Muscle of back (tissue), 11 donors: ENCODE data around the gene NLRX1. TPM values are rescaled to one million over a fixed set of nuclear protein-coding genes. Genes with fewer than 3 reads are reported as not detected.
"Not testable (repeated sequence)": the region's sequence is repeated elsewhere in the genome, so short reads cannot be mapped to it uniquely, and the experiment has no call there.

ENCODE experiments used
- DNase-seq, 3 donors: peaks; one replicate each; pipeline versions ENCODE4 v3.0.0 to v3.0.0-alpha.2; 2013
- polyA plus RNA-seq, 10 donors: library from polyadenylated mRNA; unstranded; fragments of 120-200 nt; gene quantifications; one replicate each; pipeline ENCODE4 v1.2.1, GENCODE V29; 2013; ENCODE audit not compliant: insufficient read length in 10 of 10

Gene NLRX1
- polyA plus RNA-seq, 10 donors, result 9.7 to 12.4 (median 11.6) TPM

DNA sequence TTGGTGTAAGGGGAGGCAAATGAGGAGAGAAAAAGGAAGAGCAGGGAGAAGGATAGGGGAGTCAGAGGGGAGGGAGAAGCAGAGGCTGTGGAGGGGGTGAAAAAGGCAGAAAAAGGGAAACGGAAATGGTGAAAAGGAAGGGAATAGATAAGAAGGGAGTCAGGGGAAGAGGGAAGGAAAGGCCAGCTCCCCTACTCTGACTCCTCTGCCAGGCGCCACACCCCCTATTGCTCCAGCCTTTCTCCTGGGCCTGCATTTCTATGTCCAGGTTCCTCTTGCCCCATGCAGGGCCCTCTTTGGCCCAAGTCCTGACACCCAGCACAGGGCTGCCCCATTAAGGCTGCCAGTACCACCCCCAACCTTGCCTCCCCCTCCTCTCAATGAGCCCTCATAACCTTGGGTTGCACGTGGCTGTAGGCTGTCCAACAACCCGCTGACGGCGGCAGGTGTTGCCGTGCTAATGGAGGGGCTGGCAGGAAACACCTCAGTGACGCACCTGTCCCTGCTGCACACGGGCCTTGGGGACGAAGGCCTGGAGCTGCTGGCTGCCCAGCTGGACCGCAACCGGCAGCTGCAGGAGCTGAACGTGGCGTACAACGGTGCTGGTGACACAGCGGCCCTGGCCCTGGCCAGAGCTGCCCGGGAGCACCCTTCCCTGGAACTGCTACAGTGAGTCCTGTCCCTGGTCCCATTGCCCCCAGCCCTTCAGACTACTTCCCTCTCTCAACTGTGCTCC is 13.3 kb downstream of the NLRX1 start:
- no peak for DNase-seq

DNA sequence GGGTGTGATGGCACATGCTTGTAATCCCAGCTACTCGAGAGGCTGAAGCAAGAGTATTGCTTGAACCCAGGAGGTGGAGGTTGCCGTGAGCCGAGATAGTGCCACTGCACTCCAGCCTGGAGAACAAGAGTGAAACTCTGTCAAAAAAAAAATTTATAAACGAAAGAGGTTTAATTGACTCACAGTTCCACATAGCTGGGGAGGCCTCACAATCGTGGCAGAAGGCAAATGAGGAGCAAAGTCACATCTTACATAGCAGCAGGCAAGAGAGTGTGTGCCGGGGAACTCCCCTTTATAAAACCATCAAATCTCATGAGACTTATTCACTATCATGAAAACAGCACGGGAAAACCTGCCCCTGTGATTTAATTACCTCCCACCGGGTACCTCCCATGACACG is 15.9 kb downstream of the NLRX1 start:
- not testable (repeated sequence) for DNase-seq

DNA sequence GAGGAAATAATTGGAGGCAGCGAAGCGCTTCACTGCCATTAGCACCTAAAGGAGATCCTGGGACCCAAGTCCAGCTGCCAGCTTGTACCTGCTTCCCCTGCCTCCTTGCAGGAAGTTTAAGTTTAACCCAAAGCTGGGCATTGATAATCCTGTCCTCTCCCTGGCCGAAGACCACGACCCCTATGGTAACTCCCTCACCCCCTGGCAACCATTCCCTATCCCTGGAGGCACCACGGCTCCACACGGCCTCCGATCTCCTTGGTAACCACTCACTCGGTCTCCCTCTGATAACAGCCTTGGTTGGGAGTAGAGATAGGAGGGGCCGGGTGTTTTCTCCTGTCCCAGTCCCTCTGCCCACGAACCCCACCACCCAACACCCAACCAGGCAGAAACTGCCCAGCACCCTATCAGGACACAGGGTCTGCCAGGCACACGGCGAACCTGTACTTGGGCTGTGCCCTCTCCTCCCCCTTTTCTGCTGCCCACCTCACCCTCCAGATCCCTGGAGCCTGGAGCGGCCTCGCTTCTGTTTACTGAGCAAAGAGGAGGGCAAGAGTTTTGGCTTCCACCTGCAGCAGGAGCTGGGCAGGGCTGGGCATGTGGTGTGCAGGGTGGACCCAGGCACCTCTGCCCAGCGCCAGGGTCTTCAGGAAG is 17.6 kb downstream of the NLRX1 start:
- DNase-seq, result no peak

DNA sequence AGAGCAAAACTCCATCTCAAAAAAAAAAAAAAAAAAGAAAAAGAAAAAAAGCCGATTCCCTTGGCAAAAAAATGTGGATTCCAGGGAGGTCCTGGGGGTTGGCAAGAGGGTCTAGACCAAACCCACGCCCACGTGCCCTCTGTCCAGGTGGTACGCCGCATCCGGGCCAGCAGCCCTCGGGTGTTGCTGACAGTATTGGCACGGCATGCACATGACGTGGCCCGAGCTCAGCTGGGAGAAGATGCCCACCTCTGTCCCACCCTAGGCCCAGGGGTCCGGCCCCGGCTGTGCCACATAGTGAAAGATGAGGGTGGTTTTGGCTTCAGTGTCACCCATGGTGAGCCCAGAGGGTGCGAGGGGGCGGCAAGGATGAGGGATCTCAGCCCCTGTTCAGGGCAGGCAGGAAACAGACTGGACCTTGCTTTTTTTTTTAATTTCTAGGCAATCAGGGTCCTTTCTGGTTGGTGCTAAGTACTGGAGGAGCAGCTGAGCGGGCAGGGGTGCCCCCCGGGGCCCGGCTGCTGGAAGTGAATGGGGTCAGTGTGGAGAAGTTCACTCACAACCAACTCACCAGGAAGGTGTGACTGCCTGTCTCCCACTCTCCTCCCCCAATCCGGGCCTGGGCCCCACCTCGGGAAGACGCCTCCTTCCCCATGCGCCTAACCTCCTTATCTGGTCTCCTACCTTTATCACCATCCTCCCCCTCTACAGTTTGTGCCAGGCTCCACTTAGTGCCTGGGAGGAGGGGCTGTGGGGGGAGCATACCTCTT is 18.8 kb downstream of the NLRX1 start:
- no peak for DNase-seq

DNA sequence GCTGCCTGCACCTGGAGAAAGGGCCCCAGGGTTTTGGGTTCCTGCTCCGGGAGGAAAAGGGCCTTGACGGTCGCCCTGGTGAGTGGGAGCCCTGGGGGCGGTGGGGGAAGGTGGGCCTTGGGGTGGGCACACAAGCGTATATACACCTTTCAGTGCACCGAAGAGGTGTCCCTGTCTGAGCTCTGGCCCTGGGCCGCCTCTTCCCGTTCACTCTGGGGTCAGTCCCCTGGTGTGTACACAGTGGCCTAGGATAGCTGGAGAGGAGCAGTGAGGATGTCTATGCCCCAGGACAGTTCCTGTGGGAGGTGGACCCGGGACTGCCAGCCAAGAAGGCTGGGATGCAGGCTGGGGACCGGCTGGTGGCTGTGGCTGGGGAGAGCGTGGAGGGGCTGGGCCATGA is 19.5 kb downstream of the NLRX1 start:
- no peak for DNase-seq

DNA sequence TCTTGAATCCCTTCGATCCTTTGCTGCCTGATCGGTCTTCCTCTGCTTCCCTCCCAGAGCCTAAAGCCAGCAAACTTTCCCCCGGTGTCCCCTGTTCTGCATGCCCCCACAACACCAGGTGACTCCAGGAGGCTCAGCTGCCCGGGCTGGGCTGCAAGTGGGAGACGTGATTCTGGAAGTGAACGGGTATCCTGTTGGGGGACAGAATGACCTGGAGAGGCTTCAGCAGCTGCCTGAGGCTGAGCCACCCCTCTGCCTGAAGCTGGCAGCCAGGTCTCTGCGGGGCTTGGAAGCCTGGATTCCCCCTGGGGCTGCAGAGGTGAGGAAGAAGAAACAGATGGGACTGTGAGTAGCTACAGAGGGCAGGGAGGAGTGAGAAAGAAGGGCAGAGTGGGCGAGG is 20.4 kb downstream of the NLRX1 start:
- DNase-seq, result no peak

DNA sequence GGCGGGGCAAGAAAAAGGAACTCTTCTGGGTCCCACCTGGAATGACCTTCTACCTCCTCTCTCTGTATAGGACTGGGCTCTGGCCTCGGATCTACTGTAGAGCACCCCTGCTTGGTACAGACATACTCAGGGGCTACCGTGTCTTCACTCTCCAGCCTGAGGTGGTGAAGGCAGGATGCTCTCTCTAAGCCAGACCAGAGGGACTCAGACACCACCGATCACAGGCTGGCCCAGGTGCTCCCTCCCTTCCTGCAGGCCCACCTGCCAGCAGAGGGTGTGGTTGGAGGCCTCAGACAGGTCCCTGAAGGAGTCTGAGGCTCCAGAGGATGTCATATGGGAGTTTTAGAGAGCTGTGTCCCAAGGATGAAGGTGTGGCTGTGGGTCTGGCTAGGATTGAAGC is 20.9 kb downstream of the NLRX1 start:
- DNase-seq, result no peak

DNA sequence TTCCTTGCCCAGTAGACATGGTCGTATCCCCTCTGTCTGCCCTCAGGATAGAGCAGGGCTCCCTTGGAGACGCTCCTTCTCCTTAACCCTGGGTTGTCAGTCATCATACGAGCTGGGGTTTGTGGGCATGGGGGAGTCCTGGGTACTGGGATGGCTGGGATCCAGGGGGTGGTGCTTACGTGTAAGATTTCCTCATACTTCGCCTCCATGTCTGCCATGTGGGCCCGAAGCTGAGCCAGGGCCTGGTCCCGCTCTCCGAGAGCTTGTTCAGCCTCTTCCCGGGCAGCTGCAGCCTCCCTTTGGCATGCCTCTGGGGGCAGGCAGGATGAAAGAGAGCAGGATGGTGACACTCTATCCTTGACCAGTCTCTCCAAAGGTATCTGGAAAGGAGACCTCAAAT is 22.0 kb downstream of the NLRX1 start:
- no peak for DNase-seq

DNA sequence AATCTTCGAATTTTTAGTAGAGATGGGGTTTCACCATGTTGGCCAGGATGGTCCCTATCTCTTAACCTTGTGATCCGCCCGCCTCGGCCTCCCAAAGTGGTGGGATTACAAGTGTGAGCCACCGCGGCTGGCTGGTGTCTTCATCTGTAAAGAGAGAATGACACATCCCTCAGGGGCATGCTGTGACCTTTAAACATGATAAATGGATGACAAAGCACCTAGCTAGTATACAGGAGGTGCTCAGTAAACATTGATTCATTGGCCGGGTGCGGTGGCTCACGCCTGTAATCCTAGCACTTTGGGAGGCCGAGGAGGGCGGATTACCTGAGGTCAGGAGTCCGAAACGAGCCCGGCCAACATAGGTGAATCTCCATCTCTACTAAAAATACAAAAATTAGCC is 22.7 kb downstream of the NLRX1 start:
- DNase-seq, result not testable (repeated sequence)

DNA sequence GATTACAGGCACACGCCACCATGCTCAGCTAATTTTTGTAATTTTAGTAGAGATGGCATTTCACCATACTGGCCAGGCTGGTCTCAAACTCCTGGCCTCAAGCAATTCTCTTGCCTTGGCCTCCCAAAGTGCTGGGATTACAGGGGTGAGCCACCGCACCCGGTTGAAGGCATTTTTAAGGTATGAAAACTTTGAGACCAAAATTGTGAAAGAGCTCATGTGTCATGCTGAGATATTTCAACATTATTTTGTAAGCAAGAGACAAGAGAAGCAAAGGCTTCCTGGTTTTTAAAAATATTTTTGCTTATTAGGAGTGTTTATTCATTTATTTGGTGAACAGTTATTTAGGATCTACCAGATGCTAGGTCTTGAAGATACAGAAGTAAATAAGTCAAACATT is 23.6 kb downstream of the NLRX1 start:
- DNase-seq, result no peak

DNA sequence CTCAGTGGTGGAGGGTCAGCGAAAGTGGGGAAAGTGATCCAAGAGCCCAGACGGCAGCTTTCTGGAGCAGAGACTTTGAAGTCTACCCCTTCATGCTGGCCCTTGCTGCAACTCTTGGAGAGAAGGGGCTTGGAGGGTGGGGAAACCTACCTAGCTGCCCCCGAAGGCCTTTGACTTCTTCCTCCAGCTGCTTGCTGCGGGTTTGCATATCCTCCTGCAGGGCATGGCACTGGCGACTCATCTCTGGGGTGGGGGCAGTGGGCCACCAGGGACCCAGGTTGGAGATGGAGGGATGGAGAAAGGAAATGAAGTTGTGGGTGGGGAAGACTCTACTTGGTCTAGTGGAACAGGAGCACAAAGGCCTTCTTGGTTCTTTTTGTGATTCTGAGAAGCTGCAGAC is 24.5 kb downstream of the NLRX1 start:
- DNase-seq, result no peak

DNA sequence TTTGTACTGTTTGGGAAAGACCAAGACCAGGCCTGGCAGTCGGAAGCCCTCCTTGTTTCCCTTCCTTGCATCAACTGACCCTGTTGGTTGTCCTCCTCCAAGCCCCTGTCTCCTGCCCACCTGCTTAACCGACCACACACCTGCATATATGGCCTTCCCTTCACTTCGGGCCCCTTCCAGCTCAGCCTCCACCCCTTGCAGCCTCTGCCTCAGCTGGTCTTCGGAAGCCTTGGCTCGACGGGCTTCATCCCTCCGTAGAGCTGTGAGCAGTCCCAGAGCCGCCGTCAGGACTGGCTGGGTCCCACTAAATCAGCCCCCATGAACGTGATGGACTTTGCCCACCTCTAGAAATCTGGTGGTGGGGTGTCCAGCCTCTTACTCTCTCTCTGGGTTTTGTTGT is 25.1 kb downstream of the NLRX1 start:
- DNase-seq, result no peak

DNA sequence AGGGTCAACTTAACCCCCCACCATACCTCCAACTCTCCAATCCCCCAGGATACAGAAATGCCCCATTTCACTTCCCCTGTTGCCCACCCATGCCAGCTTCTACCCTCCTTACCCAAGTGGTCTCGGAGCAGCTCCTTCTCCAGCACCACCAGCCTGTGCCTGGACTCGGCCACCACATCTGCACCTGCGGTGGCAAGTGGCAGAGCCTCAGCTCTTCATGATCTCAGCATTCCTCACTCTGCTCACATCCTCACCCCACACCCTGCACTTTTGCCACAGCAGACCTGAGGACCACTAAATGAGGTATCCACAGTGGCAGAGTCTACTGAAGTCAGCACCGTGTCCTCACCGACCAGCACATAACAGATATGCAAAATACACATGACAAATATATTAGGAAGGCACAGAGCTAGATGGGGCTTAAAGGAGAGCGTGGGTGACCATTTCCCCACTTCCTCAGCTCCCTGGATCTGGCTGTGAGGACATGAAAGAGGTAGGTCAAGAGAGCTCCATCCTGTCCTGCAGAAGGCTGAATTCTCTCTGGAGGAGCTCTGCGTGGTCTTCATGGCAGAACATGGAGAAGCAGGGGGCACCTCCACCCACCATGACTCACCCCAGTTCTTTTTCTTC is 26.4 kb downstream of the NLRX1 start:
- no peak for DNase-seq

DNA sequence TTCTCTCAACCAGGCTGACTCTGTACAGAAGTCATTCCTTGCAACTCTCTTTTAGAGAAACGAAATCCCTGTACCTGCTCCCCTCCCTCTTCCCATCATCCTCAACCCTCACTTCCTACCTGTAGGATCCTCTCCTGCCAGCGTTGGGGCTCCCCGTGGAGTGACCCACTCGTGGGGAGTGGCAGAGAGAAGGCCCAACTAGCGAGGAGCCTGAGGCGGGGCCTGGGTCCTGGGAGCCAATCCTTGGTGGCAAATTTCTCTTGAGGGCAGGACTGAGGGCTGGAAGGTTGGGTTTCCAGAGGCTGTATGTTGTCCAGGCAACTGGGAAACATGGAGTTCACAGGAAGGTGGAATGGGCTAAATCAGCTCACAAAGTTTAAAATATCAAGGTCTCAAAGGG is 27.2 kb downstream of the NLRX1 start:
- DNase-seq, result peak in 1 of 3 donors; percentile 28

DNA sequence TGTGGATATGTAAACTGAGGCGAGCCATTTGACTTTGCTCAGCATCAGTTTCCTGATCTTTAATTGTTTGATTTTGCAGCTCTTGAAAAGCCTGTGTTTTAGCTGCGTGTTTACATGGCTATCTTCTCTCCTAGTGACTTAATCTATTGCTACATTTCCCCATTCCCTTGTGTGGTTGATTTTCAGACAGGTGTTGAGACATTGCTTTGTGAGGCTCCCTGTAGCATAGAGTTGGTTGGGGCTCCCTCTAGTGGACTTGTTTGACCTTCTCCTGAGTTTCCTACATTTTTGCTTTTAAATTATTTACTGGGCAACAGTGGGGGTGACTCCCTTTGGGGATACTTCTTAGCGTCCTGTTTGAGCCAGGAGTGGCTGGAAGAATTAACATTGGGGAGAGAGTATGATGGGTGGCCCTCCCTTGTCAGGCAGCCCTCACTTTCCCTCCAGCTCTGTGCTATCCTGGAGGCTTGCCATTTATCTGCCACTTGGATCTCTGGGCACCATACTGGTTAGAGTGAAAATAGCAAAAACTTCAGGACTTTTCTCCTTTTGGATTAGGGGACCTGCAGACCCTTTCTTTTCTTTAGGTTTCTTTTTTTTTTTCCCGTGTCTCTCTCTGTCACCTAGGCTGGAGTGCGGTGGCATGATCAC is 28.4 kb downstream of the NLRX1 start:
- DNase-seq, result peak; percentile 73 to 85 (median 80)

DNA sequence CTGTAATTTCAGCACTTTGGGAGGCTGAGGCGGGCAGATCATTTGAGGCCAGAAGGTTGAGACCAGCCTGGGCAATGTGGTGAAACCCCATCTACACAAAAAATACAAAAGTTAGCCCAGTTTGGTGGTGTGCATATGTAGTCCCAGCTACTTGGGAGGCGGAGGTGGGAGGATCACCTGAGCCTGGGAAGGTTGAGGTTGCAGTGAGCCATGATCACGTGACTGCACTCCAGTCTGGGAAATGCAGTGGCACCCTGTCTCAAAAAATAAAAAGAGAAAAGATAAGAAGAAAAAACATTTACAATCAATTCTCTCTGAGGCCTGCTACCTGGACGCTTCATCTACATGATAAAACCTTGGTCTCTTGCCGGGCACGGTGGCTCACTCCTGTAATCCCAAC is 30.4 kb downstream of the NLRX1 start:
- no peak for DNase-seq

DNA sequence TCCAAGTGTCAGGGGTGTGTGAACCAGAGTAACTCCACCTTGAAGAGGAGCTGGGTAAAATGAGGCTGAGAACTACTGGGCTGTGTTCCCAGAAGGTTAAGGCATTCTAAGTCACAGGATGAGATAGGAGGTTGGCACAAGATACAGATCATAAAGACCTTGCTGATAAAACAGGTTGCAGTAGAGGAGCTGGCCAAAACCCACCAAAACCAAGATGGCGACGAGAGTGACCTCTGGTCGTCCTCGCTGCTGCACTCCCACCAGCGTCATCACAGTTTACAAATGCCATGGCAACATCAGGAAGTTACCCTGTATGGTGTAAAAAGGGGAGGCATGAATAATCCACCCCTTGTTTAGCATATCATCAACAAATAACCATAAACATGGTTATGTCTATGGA is 32.7 kb downstream of the NLRX1 start:
- DNase-seq, result not testable (repeated sequence)

DNA sequence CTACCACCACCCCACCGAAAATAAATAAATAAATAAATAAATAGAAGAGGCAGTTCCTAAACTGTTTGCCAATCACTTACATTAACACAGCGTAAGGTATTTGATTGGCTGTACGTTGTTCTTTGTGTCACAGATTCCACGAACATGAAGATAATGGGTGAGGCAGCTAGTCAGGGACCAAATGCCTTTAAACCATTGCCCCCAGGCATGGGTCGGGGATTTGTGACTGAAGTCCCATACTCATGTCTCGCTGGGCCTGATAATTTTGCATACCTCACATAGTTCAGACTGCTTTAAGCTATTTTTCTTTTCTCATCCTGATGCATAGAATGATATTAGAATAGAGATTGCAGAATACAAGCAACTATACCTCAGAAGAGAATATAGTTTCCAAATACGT is 34.0 kb downstream of the NLRX1 start:
- no peak for DNase-seq

DNA sequence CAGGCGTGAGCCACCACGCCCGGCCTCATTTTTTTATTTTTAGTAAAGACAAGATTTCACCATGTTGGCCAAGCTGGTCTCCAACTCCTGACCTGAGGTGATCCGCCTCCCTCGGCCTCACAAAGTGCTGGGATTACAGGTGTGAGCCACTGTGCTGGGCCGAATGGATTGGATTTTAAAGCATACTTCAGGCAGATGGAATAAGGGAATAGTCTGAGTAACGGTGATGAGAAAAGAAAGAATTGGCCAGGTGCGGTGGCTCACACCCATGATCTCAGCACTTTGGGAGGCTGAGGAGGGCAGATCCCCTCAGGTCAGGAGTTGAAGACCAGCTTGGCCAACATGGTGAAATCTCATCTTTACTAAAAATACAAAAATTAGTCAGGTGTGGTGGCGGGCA is 35.5 kb downstream of the NLRX1 start:
- no peak for DNase-seq

DNA sequence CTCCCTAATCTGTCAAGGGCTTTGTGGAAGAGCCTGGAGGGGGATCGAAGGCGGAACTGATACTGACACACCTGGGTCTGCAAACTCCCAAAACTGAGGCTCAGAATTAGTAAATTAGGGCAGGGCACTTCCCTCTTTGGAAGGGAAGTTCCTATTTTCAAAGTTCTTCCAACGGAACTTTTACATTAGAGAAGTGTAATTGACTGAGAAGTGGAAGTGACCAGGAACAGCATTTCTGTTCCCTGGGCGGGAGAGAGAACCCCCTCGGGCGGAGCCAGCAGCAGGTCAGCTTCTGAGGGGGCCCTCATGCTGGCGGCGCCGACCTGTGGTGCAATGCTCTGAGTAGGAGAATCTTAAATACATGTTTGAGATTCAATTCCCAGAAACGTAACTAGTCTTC is 36.6 kb downstream of the NLRX1 start:
- DNase-seq, result peak in 1 of 3 donors; percentile 23

DNA sequence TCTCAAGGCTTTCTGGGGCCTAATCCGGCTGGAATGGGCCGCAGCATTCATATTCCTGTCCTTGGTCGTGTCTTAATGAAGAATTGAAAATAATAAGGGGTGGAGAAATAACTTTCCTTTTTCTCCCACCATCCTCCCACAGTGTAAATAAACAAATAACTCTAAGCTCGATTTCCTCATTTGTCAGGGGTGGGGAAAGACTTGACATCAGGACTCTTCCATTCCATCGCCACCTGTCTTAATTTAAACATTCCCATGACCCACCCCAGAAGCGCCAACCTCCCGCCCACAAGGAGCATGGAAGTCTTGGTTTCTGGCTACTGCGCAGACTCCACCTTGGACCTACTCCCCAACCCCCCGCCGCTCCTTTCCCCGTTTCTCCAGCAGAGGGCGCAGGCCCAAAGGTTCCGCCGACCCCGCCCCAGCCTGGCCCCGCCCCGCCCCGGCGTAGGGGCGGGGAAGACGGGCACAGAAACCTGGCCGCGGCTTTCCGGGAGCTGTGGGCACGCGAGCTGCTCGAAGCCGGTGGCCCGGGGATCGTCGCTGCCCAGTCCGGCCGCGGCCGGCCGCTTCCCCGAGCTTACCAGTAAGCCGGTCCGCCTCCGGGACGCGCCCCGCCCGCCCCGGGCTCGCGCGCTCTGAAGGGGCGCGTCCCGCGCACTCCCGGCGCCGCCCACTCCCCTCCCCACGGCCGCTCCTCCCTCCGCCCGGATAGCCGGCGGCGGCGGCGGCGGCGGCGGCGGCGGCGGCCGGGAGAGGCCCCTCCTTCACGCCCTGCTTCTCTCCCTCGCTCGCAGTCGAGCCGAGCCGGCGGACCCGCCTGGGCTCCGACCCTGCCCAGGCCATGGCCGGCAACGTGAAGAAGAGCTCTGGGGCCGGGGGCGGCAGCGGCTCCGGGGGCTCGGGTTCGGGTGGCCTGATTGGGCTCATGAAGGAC is 37.3 kb downstream of the NLRX1 start, which contains the start of gene CBL:
Gene CBL, plus strand, starts transcription at position 766 of the 937 bp plus-strand sequence. Its CDS starts 79 bp downstream, at position 845.
- DNase-seq, result peak; percentile 93 to 97 (median 95)
